ENCODE data around the gene FHIP2A.
"Not testable (repeated sequence)": the region's sequence is repeated elsewhere in the genome, so short reads cannot be mapped to it uniquely, and the experiment has no call there.

FHIP2A gene

GRCh38 chr10:114855776-114856543 lies 34.4 kb downstream of the FHIP2A start:
- in situ Hi-C loops (cut with HindIII; ENCODE audit: low sequenced_read_pairs): no loop called here

GRCh38 chr10:114856544-114857287 lies 35.1 kb downstream of the FHIP2A start:
- in situ Hi-C loops (cut with HindIII; ENCODE audit: low sequenced_read_pairs): no loop called here

- in situ Hi-C loops (cut with HindIII; ENCODE audit: low sequenced_read_pairs): not testable (repeated sequence)
These were observed 35.6 kb downstream of the FHIP2A start for GRCh38 chr10:114857288-114857565.

- in situ Hi-C loops (cut with HindIII; ENCODE audit: low sequenced_read_pairs): no loop called here
These were observed 36.5 kb downstream of the FHIP2A start for GRCh38 chr10:114857922-114858629.

GRCh38 chr10:114859222-114859621 lies 37.6 kb downstream of the FHIP2A start:
- in situ Hi-C loops (cut with HindIII; ENCODE audit: low sequenced_read_pairs): no loop called here

GRCh38 chr10:114862456-114862855 lies 40.9 kb downstream of the FHIP2A start:
- in situ Hi-C loops (cut with HindIII; ENCODE audit: low sequenced_read_pairs): no loop called here

- in situ Hi-C loops (cut with HindIII; ENCODE audit: low sequenced_read_pairs): no loop called here
These were observed 45.8 kb downstream of the FHIP2A start for GRCh38 chr10:114867365-114867764.

GRCh38 chr10:114868870-114869519 lies 47.4 kb downstream of the FHIP2A start:
- in situ Hi-C loops (cut with HindIII; ENCODE audit: low sequenced_read_pairs): no loop called here

GRCh38 chr10:114869520-114869892 lies 47.9 kb downstream of the FHIP2A start:
- in situ Hi-C loops (cut with HindIII; ENCODE audit: low sequenced_read_pairs): no loop called here

GRCh38 chr10:114870486-114870885 lies 48.9 kb downstream of the FHIP2A start:
- in situ Hi-C loops (cut with HindIII; ENCODE audit: low sequenced_read_pairs): loop anchor here (5.0 to 10.0 kb wide), 4 partner anchors 38 to 326 kb away; no protein-coding TSS in a partner anchor

GRCh38 chr10:114871379-114871778 lies 49.8 kb downstream of the FHIP2A start:
- in situ Hi-C loops (cut with HindIII; ENCODE audit: low sequenced_read_pairs): loop anchor here (5.0 to 10.0 kb wide), 4 partner anchors 39 to 327 kb away; no protein-coding TSS in a partner anchor
